Gastroesophageal sphincter (tissue), 4 donors: ENCODE data around the gene RTN4IP1. TPM values are rescaled to one million over a fixed set of nuclear protein-coding genes. Genes with fewer than 3 reads are reported as not detected.

Source experiments
- ATAC-seq: fragments of 150-250 bp; one replicate; pipeline ENCODE4 v1.9.1; 2016; ENCODE audit warnings: mild to moderate bottlenecking, moderate library complexity
- H3K27ac ChIP-seq, 4 donors: fragments of 200-600 bp; sonication (generic) in 3 of 4; 1 replicate in 3 of 4; 2 replicates in 1 of 4; pipeline ENCODE4 v1.5.1; 2016 to 2019
- H3K27me3 ChIP-seq: fragments of 200-600 bp; sonication (generic); one replicate; pipeline ENCODE4 v1.5.1; 2019
- H3K36me3 ChIP-seq, 2 donors: fragments of 200-600 bp; sonication (generic); one replicate each; pipeline ENCODE4 v1.5.1; 2019; ENCODE audit warnings: control low read depth in 1 of 2
- H3K4me1 ChIP-seq, 3 donors: fragments of 200-600 bp; sonication (generic); 1 replicate in 2 of 3; 2 replicates in 1 of 3; pipeline ENCODE4 v1.5.1; 2016 to 2019; ENCODE audit warnings: control low read depth in 2 of 3
- H3K4me3 ChIP-seq, 2 donors: fragments of 200-600 bp; sonication (generic); one replicate each; pipeline ENCODE4 v1.5.1; 2019; ENCODE audit warnings: mild to moderate bottlenecking in 1 of 2, moderate library complexity in 1 of 2
- H3K9me3 ChIP-seq, 3 donors: fragments of 200-600 bp; sonication (generic); one replicate each; pipeline ENCODE4 v1.5.1; 2017 to 2019; ENCODE audit warnings: control low read depth in 2 of 3
- EP300 ChIP-seq: sonication (generic); formaldehyde crosslinking; IDR thresholded peaks from one replicate; pipeline ENCODE4 v1.6.1; 2017; ENCODE audit warnings: antibody characterized with exemption, mild to moderate bottlenecking
- POLR2A ChIP-seq, 2 donors: fragments of 450-650 bp; IDR thresholded peaks; one replicate each; pipeline ENCODE4 v1.6.1; 2017; ENCODE audit warnings: antibody characterized with exemption in 2 of 2, mild to moderate bottlenecking in 2 of 2, moderate library complexity in 1 of 2
- POLR2AphosphoS5 ChIP-seq: sonication (generic); formaldehyde crosslinking; IDR thresholded peaks from one replicate; pipeline ENCODE4 v1.6.1; 2017; ENCODE audit warnings: antibody characterized with exemption
- WGBS, 2 donors: methylation state at CpG; one replicate each; pipeline ENCODE4 v1.1.5; 2018; ENCODE audit warnings: low coverage in 1 of 2; 5-methylcytosine and 5-hydroxymethylcytosine counted together
- small RNA-seq, 4 donors: library from RNA; depleted of rRNA; stranded (forward); fragments of <200 nt; gene quantifications; one replicate each; pipeline ENCODE3, GENCODE V24; 2016
- total RNA-seq, 4 donors: library from RNA; depleted of rRNA; stranded (reverse); fragments of >200 nt; gene quantifications; one replicate each; pipeline ENCODE4 v1.1.0, GENCODE V29; 2016
- TF ChIP-seq, protein P1 (sequence below), 4 experiments: fragments of 200-600 bp in 2 of 4; fragments of 450-650 bp in 2 of 4; sonication (generic) in 1 of 4; IDR thresholded peaks; one replicate each; pipeline ENCODE4 v1.5.1; 2017 to 2019; ENCODE audit warnings: antibody characterized with exemption in 4 of 4, mild to moderate bottlenecking in 2 of 4, moderate library complexity in 2 of 4

RTN4IP1 gene
- total RNA-seq, 4 donors from 2014 or later = 2.3 to 5.3 (median 3.5) TPM

DNA sequence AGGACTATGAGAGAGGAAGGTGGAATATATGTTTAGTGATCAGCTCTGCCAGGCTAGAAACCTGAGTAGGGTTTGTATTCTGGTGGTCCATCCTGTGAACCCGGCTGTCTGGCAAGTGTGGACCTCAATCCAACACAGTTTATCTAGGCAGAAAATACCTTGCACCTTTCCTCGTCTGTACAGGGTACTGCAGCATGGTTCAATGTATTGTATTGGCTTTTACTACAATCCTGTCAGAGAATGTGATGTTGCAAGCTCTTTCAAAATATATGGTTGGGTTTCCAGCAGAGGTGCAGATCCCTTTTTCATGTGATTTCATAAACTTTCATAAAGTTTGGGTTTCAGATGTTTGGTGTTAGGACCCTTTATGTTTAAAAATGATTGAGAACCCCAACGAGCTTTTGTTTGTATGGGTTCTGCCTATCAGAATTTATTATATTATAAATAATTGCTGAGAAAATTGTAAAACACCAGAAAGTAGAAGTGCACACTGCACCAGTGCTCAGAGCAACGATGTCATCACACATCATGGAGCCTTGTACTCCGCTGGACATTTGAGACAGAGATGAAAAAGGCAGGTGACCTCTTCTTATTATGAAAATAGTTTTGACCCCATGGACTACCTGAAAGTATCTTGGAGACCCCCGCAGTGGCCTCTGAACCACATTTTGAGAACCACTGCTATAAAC, 106.6 kb downstream of the RTN4IP1 start:
- no peak for ATAC-seq
- no peak overlapping the region for H3K4me3 ChIP-seq

More for the DNA sequence above, 106.6 kb downstream of the RTN4IP1 start:
- TF ChIP-seq, protein P1, sequence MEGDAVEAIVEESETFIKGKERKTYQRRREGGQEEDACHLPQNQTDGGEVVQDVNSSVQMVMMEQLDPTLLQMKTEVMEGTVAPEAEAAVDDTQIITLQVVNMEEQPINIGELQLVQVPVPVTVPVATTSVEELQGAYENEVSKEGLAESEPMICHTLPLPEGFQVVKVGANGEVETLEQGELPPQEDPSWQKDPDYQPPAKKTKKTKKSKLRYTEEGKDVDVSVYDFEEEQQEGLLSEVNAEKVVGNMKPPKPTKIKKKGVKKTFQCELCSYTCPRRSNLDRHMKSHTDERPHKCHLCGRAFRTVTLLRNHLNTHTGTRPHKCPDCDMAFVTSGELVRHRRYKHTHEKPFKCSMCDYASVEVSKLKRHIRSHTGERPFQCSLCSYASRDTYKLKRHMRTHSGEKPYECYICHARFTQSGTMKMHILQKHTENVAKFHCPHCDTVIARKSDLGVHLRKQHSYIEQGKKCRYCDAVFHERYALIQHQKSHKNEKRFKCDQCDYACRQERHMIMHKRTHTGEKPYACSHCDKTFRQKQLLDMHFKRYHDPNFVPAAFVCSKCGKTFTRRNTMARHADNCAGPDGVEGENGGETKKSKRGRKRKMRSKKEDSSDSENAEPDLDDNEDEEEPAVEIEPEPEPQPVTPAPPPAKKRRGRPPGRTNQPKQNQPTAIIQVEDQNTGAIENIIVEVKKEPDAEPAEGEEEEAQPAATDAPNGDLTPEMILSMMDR (IDR thresholded peaks at IDR 0.05) = no peak
- TF ChIP-seq POLR2AphosphoS5 (no peak), EP300 (no peak), POLR2A (IDR thresholded peaks at IDR 0.05) (no peak)
- Histone ChIP-seq H3K36me3 (no peaks in the 10 kb centered on the region), H3K4me1 (no peaks in the 10 kb centered on the region), H3K9me3 (no peaks in the 10 kb centered on the region), H3K27ac (no peak overlapping the region), H3K27me3 (peaks cover 12% of the 10 kb centered on the region)
- 73 to 75% methylated on average over 6 of the region's 6 CpGs for WGBS, 2 donors

Small RNAs within 50 kb of the gene (small RNA-seq; reads per million reads assigned to genes)
- 0 reads per million in 4 donors for gene RNU6-527P

Other genes with a start within 250 kb of the RTN4IP1 start
- 10 to 100 TPM in 2 of 4 donors, 1 to 10 TPM in 2; 7.5 to 10.3 (median 9.5) TPM for gene QRSL1, start 80 bp upstream of the RTN4IP1 start, total RNA-seq